ENCODE results near the gene HIPK2. TPM values are rescaled to one million over a fixed set of nuclear protein-coding genes. Genes with fewer than 3 reads are reported as not detected.

HIPK2 gene
- total and polyA plus RNA-seq, 2 of the 4 experiments (the other 2 are of a cell fraction): 22.0 to 27.1 TPM

GRCh38 chr7:139808427-139808826 lies 30.6 kb upstream of the HIPK2 start:
- Histone ChIP-seq H3K27me3 (ENCODE audit: control insufficient read depth, insufficient read depth, low read length) (no peaks in the 10 kb centered on the region), H3K79me1 (ENCODE audit: low read depth in 1 of 2, low read length in 2 of 2) (no peaks in the 10 kb centered on the region), H4K20me1 (ENCODE audit: insufficient read depth, low read length) (no peaks in the 10 kb centered on the region), H3K18ac (ENCODE audit: low read depth, low read length) (no peak overlapping the region), H2BK15ac (ENCODE audit: low read depth, low read length) (no peak overlapping the region; the same call in 2 of the 3 replicates), H2BK120ac (ENCODE audit: low read depth, low read length) (no peak overlapping the region), H3K23ac (ENCODE audit: low read depth, low read length) (no peak overlapping the region), H3K4me2 (ENCODE audit: low read depth, low read length) (no peak overlapping the region), H3K4me1 (ENCODE audit: control insufficient read depth, insufficient read depth, low read length) (peaks cover 9% of the 10 kb centered on the region), H4K5ac (ENCODE audit: low read depth, low read length) (no peak overlapping the region), H3K56ac (ENCODE audit: extremely low read depth, insufficient read depth, low read length) (no peak overlapping the region), H3K4ac (ENCODE audit: low read depth, low read length) (peak overlapping the region; percentile 46; the same call in 1 of the 2 replicates), H2AFZ (replicated peaks; ENCODE audit: low read length, poor library complexity) (peak overlapping the region; percentile 16), H4K91ac (ENCODE audit: insufficient read depth, low read depth, low read length) (no peak overlapping the region), H2AK5ac (ENCODE audit: low read depth, low read length) (peak overlapping the region; percentile 78; the same call in 1 of the 2 replicates), H2BK20ac (ENCODE audit: low read depth, low read length) (no peak overlapping the region), H2BK5ac (ENCODE audit: low read depth, low read length, poor library complexity, severe bottlenecking) (no peak overlapping the region), H3K9ac (ENCODE audit: low read depth, low read length) (no peak overlapping the region), H3K36me3 (ENCODE audit: control insufficient read depth, insufficient read depth, low read length) (0 out of 2 replicates have a peak, but pooled peaks cover 2% of the 10 kb centered on the region), H3K9me3 (ENCODE audit: control insufficient read depth, insufficient read depth, low read length) (no peaks in the 10 kb centered on the region), H3K9me1 (ENCODE audit: insufficient read depth, low read length) (0 out of 2 replicates have a peak, but pooled peaks cover 6% of the 10 kb centered on the region), H3K4me3 (ENCODE audit: insufficient read depth, low read depth, low read length) (no peak overlapping the region), H3K27ac (ENCODE audit: insufficient read depth, low read length) (no peak overlapping the region), H3K14ac (replicated peaks; ENCODE audit: low read depth, low read length) (no peak overlapping the region; the same call in 1 of the 2 replicates), H2AK9ac (replicated peaks; ENCODE audit: low read depth, low read length, poor library complexity) (no peak overlapping the region), H4K8ac (ENCODE audit: low read depth in 2 of 2, low read length in 2 of 2) (no peak overlapping the region; a peak in 1 of 4 replicates)
- DNase-seq (no peak), ATAC-seq (ENCODE audit: low read depth) (no peak)
- no CpG with 5 or more reads among the region's 3 CpGs for whole genome bisulfite sequencing, 2 experiments (ENCODE audit: extremely low coverage in 2 of 2, insufficient read length in 1 of 2)
- dilution Hi-C loops (cut with HindIII; ENCODE audit: low sequenced_read_pairs, unreplicated experiment): no loop called here
- in situ Hi-C loops (cut with MboI; ENCODE audit: low sequenced_read_pairs): no loop called here
- ChIA-PET POLR2A (ENCODE audit: unreplicated experiment) (no interaction called here), CTCF (interaction anchor here (1.1 kb wide), 1 partner anchor 15 kb away, joined by 6 read pairs; no protein-coding TSS in a partner anchor)
- TF ChIP-seq RFX5 (IDR thresholded peaks at IDR 0.05; ENCODE audit: low read depth, low read length) (no peak), NFE2L2 (IDR thresholded peaks at IDR 0.05; ENCODE audit: low read depth, low read length) (no peak), CHD1 (IDR thresholded peaks at IDR 0.05; ENCODE audit: low read depth, low read length) (no peak), POLR2A (IDR thresholded peaks at IDR 0.05; ENCODE audit: low read depth, low read length) (no peak), CEBPB (IDR thresholded peaks at IDR 0.05; ENCODE audit: low read depth, low read length) (no peak), BHLHE40 (IDR thresholded peaks at IDR 0.05; ENCODE audit: low read depth, low read length) (no peak), RAD21 (IDR thresholded peaks at IDR 0.05; ENCODE audit: low read length) (no peak), USF2 (IDR thresholded peaks at IDR 0.05; ENCODE audit: low read depth, low read length) (no peak), ELK1 (IDR thresholded peaks at IDR 0.05; ENCODE audit: borderline replicate concordance, low read depth, low read length) (no peak), CTCF (conservative IDR thresholded peaks at IDR 0.05; ENCODE audit: low read depth, low read length) (no peak), RCOR1 (IDR thresholded peaks at IDR 0.05; ENCODE audit: insufficient replicate concordance, low read length) (no peak), SMC3 (IDR thresholded peaks at IDR 0.05; ENCODE audit: low read depth, low read length) (no peak), MAFK (IDR thresholded peaks at IDR 0.05; ENCODE audit: low read depth, low read length) (no peak), FOS (IDR thresholded peaks at IDR 0.05; ENCODE audit: low read depth, low read length) (no peak), MXI1 (IDR thresholded peaks at IDR 0.05; ENCODE audit: borderline replicate concordance, low read depth, low read length) (no peak), MAZ (IDR thresholded peaks at IDR 0.05; ENCODE audit: borderline replicate concordance, low read depth, low read length) (no peak)
- no TSS peak for BruUV-seq (replicated peaks)
- intact Hi-C loops (cut with micrococcal nuclease): no loop called here

Measured in IMR-90 (cell line).